Astrocyte of the spinal cord (primary cell): ENCODE results near the gene EXOC7.

Experiments
- DNase-seq: peaks from one replicate; pipeline ENCODE4 v3.0.0; 2011; ENCODE audit warnings: low read depth, low spot score
- H3K4me3 ChIP-seq: 2 replicates; pipeline ENCODE4 v1.5.1; 2011; ENCODE audit warnings: low read depth, mild to moderate bottlenecking, low read length, moderate library complexity
- in situ Hi-C: cut with HindIII; loops from 2 replicates; pipeline ENCODE4 v1.10.0; 2017; ENCODE audit warnings: low sequenced_read_pairs
- TF ChIP-seq, protein P1 (sequence below): IDR thresholded peaks from 2 replicates; pipeline ENCODE4 v1.5.1; 2012; ENCODE audit warnings: low read depth, mild to moderate bottlenecking, low read length, inconsistent platforms

The EXOC7 gene

DNA sequence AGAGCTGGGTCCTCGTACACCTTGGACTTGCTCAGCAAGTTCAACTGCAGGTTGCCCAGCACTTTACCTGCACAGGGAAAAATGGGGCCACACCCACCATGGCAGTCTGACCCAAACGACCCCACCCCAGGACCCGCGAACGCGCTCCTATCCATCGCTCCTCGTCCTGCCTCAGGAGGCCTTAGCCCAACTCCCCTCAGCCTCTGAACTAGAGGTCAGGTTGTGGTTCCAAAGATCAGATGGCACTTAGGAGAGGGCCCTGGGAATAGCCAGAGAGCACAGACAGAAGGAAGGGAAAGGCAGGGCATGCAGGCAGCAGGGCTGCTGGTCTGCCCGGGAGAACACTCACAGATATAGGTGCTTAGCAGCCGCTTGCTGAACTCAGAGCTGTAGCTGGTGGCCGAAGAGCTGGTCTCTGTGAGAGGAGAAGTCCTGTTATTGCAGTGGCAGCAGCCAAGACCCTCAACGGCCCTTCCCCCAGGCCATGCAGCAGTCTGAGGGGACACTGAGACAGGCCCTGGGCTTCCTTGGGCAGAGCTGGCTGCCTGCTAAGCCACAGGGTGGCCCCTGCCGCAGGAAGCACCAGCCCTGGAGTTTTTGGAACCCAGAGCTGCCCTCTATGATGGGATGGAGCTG, 17.7 kb downstream of the EXOC7 start:
- TF ChIP-seq, protein P1, sequence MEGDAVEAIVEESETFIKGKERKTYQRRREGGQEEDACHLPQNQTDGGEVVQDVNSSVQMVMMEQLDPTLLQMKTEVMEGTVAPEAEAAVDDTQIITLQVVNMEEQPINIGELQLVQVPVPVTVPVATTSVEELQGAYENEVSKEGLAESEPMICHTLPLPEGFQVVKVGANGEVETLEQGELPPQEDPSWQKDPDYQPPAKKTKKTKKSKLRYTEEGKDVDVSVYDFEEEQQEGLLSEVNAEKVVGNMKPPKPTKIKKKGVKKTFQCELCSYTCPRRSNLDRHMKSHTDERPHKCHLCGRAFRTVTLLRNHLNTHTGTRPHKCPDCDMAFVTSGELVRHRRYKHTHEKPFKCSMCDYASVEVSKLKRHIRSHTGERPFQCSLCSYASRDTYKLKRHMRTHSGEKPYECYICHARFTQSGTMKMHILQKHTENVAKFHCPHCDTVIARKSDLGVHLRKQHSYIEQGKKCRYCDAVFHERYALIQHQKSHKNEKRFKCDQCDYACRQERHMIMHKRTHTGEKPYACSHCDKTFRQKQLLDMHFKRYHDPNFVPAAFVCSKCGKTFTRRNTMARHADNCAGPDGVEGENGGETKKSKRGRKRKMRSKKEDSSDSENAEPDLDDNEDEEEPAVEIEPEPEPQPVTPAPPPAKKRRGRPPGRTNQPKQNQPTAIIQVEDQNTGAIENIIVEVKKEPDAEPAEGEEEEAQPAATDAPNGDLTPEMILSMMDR: no peak
- no peak for DNase-seq
- in situ Hi-C loops: no loop called here
- H3K4me3 ChIP-seq: no peak overlapping the region

DNA sequence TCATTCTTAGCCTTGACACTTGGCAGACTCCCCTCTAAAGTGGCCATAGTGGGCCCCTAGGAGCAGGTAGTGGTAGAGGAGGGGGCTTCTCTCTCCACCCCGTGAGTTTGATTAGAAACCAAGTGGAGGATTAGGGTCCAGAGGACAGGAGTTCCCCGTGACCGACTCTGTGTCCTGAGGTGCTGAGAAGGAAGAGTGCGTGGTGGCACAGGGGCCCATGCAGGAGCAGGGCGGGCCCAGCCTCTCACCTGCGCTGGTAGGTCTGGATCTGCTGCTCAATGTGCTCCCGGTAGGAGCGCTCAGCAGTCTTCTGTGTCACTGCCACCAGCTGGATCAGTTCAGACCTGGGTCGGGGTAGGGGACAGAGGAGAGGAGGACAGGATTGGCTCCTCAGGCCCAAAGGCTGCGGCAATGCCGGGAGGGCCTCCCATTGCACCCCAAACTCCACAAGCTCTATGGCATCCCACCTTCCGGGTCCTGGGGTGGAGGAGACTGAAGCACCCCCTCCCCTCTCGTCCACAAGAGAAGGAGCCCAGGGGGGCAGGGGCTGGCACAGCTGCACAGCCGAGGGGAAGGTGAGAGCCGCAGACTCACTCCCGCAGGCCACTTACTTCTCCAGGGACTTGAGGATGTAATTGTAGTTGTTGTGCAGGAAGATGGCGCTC, 18.4 kb downstream of the EXOC7 start:
- no peak overlapping the region for H3K4me3 ChIP-seq
- TF ChIP-seq, protein P1: no peak
- no peak for DNase-seq

DNA sequence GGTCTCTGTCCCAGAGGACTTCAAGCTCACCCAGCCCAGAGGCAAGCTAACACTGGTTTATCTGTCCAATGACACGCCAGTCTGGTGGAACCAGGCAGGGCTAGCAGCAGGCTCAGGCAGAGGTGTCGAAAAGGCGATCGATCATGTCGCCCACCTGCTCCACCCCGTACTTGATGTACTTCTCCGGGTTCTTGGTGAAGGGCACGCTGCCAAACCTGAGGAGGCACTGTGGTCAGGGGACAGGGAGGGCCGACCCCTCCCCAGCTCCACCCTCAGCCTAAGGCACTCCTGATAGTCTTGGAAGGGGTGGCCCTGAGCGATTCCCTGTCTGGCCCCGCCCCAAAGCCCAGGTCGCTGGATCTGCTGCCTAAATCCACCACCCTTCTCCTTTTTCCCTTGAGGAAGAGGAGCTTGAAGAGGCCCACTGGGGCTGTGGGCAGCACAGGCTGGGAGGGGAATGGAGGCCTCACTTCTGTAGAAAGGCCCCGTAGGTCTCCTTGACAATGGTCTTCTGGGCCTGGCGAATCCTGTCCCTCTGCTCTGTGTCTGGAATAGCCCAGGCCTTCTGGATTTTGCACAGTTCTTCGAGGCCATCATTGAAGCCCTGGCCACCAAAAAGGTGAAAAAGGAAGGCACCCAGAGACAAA, 19.9 kb downstream of the EXOC7 start:
- no peak for DNase-seq
- in situ Hi-C loops: no loop called here
- no peak overlapping the region for H3K4me3 ChIP-seq
- TF ChIP-seq, protein P1: no peak

More for the DNA sequence above, 18.4 kb downstream of the EXOC7 start:
- in situ Hi-C loops: no loop called here

DNA sequence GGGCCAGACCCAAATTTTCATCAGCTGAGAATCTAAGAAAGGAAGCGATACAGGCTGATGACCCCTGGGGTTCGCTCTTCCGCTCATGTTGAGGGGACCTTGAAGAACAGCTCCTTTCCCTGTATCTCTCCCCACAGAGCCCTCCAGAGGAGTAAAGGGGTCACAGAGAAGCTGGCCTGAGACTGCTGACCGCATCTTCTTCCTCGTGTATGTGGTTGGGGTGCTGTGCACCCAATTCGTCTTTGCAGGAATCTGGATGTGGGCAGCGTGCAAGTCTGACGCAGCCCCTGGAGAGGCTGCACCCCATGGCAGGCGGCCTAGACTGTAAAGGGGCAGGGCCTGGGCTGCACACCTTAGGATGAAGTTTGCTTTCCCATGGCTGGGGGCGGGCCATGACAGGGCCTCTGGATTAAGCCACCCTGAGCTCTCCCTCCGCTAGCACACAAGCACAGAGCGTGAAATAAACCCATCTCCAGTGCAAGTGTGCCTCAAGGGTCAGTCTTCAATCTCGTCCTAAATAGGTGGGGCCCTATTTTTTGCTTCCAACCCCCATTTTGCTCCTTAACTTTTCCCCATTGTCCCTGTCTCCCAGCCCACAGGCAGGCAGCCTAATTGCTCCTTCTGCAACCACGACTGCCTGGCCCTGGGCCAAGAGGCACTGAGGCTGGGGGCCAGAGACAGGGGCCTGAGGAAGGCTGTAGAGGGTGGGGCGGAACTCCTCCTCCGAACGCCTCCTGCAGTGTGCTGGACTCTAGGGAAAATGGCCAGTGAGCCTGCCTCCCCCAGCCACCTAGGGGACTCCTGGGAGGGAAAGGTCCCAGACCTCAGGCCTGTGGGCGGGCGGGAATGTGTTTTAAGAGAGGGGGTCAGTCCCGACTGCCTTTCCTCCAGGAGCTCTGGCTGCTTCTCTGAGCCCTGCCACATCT, 21.0 kb downstream of the EXOC7 start:
- H3K4me3 ChIP-seq: no peak overlapping the region
- TF ChIP-seq, protein P1: no peak
- no peak for DNase-seq
- in situ Hi-C loops: no loop called here

DNA sequence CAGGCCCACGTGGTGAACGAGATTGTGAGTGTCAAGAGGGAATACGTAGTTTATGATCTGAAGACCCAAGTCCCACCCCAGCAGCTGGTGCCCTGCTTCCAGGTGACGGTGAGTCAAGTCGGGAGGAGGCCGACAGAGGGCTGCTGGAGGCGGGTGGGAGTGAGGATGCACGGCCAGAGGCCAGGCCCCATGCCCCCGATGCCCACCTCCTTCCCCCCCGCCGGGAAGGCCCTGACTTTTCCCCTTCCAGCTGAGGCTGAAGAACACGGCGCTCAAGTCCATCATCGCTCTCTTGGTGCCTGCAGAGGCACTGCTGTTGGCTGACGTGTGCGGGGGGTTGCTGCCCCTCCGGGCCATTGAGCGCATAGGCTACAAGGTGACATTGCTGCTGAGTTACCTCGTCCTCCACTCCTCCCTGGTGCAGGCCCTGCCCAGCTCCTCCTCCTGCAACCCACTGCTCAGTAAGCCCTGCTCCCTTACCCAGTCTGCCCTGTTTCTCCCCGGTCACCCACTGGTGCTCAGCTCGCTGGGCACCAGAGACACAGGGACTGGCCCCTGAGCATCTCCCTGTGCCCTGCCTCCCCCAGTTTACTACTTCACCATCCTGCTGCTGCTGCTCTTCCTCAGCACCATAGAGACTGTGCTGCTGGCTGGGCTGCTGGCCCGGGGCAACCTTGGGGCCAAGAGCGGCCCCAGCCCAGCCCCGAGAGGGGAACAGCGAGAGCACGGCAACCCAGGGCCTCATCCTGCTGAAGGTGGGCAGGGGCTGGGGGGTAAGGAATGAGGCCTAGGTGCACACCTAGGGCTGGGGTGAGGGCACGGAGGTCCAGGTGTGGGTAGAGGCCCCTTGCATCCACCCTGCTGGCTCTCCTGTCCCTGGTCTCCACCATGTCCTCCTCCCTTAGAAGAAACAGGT, 22.0 kb downstream of the EXOC7 start:
- in situ Hi-C loops: no loop called here
- TF ChIP-seq, protein P1: no peak
- DNase-seq: no peak
- no peak overlapping the region for H3K4me3 ChIP-seq
